Activated CD8-positive, alpha-beta T cell treated with anti-CD3 and anti-CD28 coated beads for 36 hours (primary cell): Measurements from ENCODE around the gene GLRX3. TPM values are rescaled to one million over a fixed set of nuclear protein-coding genes. Genes with fewer than 3 reads are reported as not detected.
A peak's percentile ranks its signal among the peaks of the same experiment; 100 is the strongest.
"Not testable (repeated sequence)": the region's sequence is repeated elsewhere in the genome, so short reads cannot be mapped to it uniquely, and the experiment has no call there.

ENCODE experiments used
- ATAC-seq: fragments of 200-7000 bp; cut with Tn5 transposase; one replicate; pipeline ENCODE4 v1.10.0; 2021; ENCODE audit warnings: mild to moderate bottlenecking, moderate library complexity
- CTCF ChIA-PET: fragments of 350-600 bp; sonication (Branson Sonifier 250); formaldehyde crosslinking; loops from one replicate; lab custom pipeline; 2021; ENCODE audit warnings: antibody characterized with exemption; lab: Charles Lee
- POLR2A ChIA-PET: fragments of 350-600 bp; sonication (Branson Sonifier 250); formaldehyde crosslinking; loops from one replicate; lab custom pipeline; 2021; ENCODE audit warnings: antibody characterized with exemption; lab: Charles Lee
- DNase-seq: peaks from one replicate; pipeline ENCODE4 v3.0.0-alpha.2; 2020
- H3K27ac Mint-ChIP-seq: one replicate; pipeline ENCODE4 v1.8.0; 2021; ENCODE audit warnings: mild to moderate bottlenecking, mixed read lengths
- H3K27me3 Mint-ChIP-seq: one replicate; pipeline ENCODE4 v1.8.0; 2021; ENCODE audit warnings: mixed read lengths
- H3K36me3 Mint-ChIP-seq: one replicate; pipeline ENCODE4 v1.8.0; 2021; ENCODE audit warnings: low read depth, mixed read lengths
- H3K4me1 Mint-ChIP-seq: one replicate; pipeline ENCODE4 v1.8.0; 2021; ENCODE audit warnings: low read depth, mixed read lengths
- H3K4me3 Mint-ChIP-seq: one replicate; pipeline ENCODE4 v1.8.0; 2021; ENCODE audit warnings: mild to moderate bottlenecking, moderate library complexity, mixed read lengths
- H3K9me3 Mint-ChIP-seq: one replicate; pipeline ENCODE4 v1.8.0; 2021; ENCODE audit warnings: mixed read lengths
- intact Hi-C: fragments of 100-400 bp; cut with micrococcal nuclease; formaldehyde crosslinking; loops from one replicate; pipeline ENCODE4 v1.10.0; 2022
- total RNA-seq, 2 experiments: library from RNA; stranded (reverse); gene quantifications; one replicate each; pipeline ENCODE4 v1.2.3, GENCODE V29; 2021
- TF ChIP-seq, protein P1 (sequence below): fragments of 200-600 bp; IDR thresholded peaks from one replicate; pipeline ENCODE4 v1.8.0; 2022; ENCODE audit warnings: antibody characterized with exemption, mild to moderate bottlenecking

Gene GLRX3
- total RNA-seq, 2 experiments from 2014 or later, result 109 to 121 TPM

DNA sequence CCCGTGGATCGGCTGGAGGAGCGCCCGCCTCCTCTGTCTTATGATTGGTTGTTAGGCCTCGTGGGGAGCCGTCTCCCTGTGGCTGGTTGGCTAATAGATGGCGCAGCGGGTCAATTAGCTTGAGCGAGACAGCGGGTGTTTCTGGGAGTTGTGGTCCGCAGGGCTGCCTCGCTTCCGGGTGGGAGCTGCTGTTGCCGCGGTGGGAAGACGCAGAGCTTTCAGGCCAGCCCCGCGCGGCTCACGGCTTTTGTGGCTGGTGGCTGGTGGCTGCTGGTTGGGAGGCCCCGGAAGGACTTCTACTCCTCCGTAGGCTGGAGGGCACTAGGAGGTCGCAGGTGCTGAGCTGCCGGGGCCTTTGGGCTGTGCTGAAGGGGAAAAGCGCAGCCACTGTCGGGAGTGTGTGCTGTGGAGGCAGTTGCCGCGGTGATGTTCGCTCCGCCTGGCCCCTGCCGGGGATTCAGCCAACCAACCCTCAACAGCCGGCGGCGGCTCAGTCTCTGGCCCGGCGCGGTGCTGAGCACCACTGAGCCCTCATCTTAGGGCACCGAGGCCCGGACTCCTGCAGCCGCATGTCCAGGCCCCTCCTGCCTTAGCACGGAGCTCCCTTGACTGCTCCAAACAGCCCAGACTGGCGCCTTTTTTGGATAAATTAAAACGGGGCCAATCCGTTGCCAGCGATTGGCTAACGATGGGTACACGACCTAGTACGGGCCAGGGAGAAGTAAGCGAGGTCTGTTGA is 24.9 kb upstream of the GLRX3 start:
- TF ChIP-seq, protein P1, sequence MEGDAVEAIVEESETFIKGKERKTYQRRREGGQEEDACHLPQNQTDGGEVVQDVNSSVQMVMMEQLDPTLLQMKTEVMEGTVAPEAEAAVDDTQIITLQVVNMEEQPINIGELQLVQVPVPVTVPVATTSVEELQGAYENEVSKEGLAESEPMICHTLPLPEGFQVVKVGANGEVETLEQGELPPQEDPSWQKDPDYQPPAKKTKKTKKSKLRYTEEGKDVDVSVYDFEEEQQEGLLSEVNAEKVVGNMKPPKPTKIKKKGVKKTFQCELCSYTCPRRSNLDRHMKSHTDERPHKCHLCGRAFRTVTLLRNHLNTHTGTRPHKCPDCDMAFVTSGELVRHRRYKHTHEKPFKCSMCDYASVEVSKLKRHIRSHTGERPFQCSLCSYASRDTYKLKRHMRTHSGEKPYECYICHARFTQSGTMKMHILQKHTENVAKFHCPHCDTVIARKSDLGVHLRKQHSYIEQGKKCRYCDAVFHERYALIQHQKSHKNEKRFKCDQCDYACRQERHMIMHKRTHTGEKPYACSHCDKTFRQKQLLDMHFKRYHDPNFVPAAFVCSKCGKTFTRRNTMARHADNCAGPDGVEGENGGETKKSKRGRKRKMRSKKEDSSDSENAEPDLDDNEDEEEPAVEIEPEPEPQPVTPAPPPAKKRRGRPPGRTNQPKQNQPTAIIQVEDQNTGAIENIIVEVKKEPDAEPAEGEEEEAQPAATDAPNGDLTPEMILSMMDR, result no peak
- CTCF ChIA-PET, result interaction anchor here (0.6 to 3.6 kb wide), 9 partner anchors 11 to 68 kb away, joined by 3 to 44 read pairs (median 5); partner anchors contain the start of gene GLRX3
- Mint-ChIP-seq H3K27ac (peak overlapping the region; percentile 97), H3K4me3 (peak overlapping the region; percentile 92), H3K27me3 (no peaks in the 10 kb centered on the region), H3K36me3 (peaks cover 23% of the 10 kb centered on the region), H3K9me3 (no peaks in the 10 kb centered on the region), H3K4me1 (peaks cover 39% of the 10 kb centered on the region)
- intact Hi-C loops, result loop anchor here (1.0 kb wide), 1 partner anchor 26 kb away; no protein-coding TSS in a partner anchor
- DNase-seq (peak; percentile 97), ATAC-seq (peak; percentile 85)
- POLR2A ChIA-PET, result interaction anchor here (1.3 to 3.3 kb wide), 6 partner anchors 12 to 60 kb away, joined by 4 to 54 read pairs (median 13); partner anchors contain the start of gene GLRX3

DNA sequence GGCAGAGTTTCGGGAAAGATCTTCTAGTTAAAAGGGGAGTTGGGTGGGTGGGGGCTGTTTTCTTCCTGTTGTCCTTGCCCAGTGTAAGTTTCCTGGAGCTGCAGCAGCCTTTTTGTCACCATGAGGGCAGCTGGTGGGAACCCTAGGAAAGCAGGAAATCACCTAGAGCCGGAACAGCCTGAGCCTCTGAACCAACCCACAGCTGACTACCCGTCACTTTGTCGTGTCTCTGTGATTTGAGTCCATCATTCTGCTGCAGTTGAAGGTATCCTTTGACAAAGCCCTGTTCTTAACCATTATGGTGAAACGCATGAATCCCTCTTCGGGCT is 24.4 kb upstream of the GLRX3 start:
- H3K27me3 Mint-ChIP-seq, result no peaks in the 10 kb centered on the region
- ChIA-PET CTCF (interaction anchor here (1.3 to 3.6 kb wide), 5 partner anchors 12 to 49 kb away, joined by 3 to 44 read pairs (median 7); partner anchors contain the start of gene GLRX3), POLR2A (interaction anchor here (1.3 to 3.3 kb wide), 5 partner anchors 12 to 59 kb away, joined by 4 to 54 read pairs (median 17); partner anchors contain the start of gene GLRX3)
- H3K4me1 Mint-ChIP-seq, result peaks cover 34% of the 10 kb centered on the region
- H3K4me3 Mint-ChIP-seq, result peak overlapping the region; percentile 92
- ATAC-seq (no peak), DNase-seq (no peak)
- H3K9me3 Mint-ChIP-seq, result no peaks in the 10 kb centered on the region
- peaks cover 21% of the 10 kb centered on the region for H3K36me3 Mint-ChIP-seq
- intact Hi-C loops, result loop anchor here (1.0 kb wide), 1 partner anchor 25 kb away; no protein-coding TSS in a partner anchor
- TF ChIP-seq, protein P1, result no peak
- peak overlapping the region; percentile 97 for H3K27ac Mint-ChIP-seq

DNA sequence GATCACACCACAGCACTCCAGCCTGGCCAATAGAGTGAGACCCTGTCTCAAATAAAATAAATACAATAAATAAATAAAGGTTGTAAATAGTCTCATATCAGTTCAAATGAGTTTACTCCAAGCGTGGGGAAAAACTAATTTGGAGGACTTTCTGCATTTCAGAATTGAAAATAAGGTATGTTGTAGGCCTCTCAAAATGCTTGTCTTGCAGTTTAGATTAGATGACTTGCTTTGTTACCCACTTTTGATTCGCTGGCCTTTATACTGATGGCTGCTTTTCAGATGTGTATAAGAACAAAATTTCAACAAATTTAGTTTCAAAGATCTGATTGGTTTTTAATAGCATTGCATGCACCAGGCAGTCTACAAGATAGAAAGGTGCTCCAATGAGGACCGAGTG is 23.4 kb upstream of the GLRX3 start:
- Mint-ChIP-seq H3K36me3 (peaks cover 20% of the 10 kb centered on the region), H3K27me3 (no peaks in the 10 kb centered on the region), H3K9me3 (peaks cover 5% of the 10 kb centered on the region), H3K27ac (no peak overlapping the region), H3K4me3 (no peak overlapping the region), H3K4me1 (peaks cover 24% of the 10 kb centered on the region)
- intact Hi-C loops, result no loop called here
- TF ChIP-seq, protein P1, result no peak
- ChIA-PET CTCF (no interaction called here), POLR2A (no interaction called here)
- ATAC-seq (no peak), DNase-seq (no peak)

DNA sequence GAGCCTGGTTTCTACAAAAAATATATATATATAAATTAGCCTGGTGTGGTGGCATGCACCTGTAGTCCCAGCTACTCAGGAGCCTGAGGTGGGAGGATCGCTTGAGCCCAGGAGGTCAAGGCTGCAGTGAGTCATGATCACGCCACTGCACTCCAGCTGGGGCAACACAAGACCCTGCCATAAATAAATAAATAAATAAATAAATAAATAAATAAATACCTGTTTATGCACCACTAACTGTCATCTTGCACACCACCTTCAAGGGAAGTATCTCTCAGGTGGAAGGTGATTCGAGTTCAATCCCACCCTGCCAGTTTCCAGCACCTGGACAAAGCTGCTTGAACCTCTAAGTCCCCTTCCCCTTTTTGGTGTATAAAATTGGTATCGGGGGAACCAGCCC is 19.2 kb upstream of the GLRX3 start:
- ATAC-seq, H3K4me1 Mint-ChIP-seq, H3K27me3 Mint-ChIP-seq, H3K9me3 Mint-ChIP-seq, DNase-seq, H3K27ac Mint-ChIP-seq, H3K4me3 Mint-ChIP-seq, H3K36me3 Mint-ChIP-seq, intact Hi-C loops: not testable (repeated sequence)
- POLR2A ChIA-PET, result interaction anchor here (1.1 kb wide), 1 partner anchor 20 kb away, joined by 3 read pairs; the partner anchor contains the start of gene GLRX3
- CTCF ChIA-PET, result interaction anchor here (1.9 kb wide), 1 partner anchor 11 kb away, joined by 14 read pairs; no protein-coding TSS in a partner anchor

DNA sequence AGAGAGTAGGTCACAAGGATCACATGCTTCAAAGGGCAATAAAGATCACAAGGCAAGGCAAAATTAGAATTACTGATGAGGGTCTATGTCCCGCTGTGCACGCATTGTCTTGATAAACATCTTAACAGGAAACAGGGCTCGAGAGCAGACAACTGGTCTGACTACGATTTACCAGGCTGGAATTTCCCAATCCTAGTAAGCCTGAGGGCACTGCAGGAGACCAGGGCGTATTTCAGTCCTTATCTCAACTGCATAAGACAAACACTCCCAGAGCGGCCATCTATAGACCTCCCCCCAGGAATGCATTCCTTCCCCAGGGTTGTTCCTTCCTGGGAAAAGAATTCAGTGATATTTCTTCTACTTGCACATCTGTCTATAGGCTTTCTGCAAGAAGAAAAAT is 18.7 kb upstream of the GLRX3 start:
- H3K9me3 Mint-ChIP-seq, ATAC-seq, H3K36me3 Mint-ChIP-seq, POLR2A ChIA-PET, H3K4me1 Mint-ChIP-seq, H3K27me3 Mint-ChIP-seq, intact Hi-C loops, H3K27ac Mint-ChIP-seq, DNase-seq, H3K4me3 Mint-ChIP-seq: not testable (repeated sequence)
- CTCF ChIA-PET, result interaction anchor here (1.9 kb wide), 1 partner anchor 10 kb away, joined by 14 read pairs; no protein-coding TSS in a partner anchor
